AG20443 (cell line): ENCODE results near the gene MAGEA6.

ENCODE experiments used
- DNase-seq: peaks from one replicate; pipeline ENCODE4 v3.0.0; 2012; ENCODE audit warnings: low spot score, mixed read lengths

MAGEA6 gene

DNA sequence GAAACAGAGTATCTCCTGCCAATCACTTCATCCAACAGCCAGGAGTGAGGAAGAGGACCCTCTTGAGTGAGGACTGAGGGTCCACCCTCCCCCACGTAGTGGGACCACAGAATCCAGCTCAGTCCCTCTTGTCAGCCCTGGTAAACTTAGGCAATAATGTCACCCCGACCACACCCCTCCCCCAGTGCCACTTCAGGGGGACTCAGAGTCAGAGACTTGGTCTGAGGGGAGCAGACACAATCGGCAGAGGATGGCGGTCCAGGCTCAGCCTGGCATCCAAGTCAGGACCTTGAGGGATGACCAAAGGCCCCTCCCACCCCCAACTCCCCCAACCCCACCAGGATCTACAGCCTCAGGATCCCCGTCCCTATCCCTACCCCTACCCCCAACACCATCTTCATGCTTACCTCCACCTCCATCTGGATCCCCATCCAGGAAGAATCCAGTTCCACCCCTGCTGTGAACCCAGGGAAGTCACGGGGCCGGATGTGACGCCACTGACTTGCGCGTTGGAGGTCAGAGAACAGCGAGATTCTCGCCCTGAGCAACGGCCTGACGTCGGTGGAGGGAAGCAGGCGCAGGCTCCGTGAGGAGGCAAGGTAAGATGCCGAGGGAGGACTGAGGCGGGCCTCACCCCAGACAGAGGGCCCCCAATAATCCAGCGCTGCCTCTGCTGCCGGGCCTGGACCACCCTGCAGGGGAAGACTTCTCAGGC is 36.1 kb downstream of the MAGEA6 start, which contains the start of the genes CSAG1 and MAGEA12:
Gene CSAG1, minus strand, starts transcription at position 461 of the 715 bp plus-strand sequence. CDS start 1,261 bp downstream, outside the sequence.
Gene MAGEA12, plus strand, starts transcription at position 497 of the 715 bp plus-strand sequence. CDS start 2,405 bp downstream, outside the sequence.
- DNase-seq = no peak

DNA sequence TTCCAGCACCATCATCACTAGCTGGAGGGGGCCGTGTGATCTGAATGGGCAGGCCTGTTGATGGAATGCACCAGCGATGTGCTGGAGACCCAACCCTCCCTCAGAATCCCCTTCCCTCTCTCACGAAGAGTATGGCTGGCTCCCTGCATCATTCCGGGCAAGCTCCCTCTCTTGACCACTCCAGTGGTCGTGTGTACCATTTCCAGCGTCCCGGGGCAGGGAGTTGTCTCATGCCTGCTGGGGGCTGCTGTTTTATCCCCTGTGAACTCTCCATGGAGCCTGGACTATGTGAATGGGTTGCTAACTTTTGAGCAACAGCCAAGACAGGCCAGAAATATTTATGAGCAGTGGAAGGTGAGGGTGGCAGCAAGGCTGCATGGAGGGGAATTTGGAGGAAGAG is 44.1 kb downstream of the MAGEA6 start:
- no peak for DNase-seq
